ENCODE data around the gene TENT5D.

- TF ChIP-seq CTCF (IDR thresholded peaks at IDR 0.05; ENCODE audit: borderline replicate concordance, extremely low read depth, low read length, poor library complexity, severe bottlenecking) (no peak), EZH2 (IDR thresholded peaks at IDR 0.05; ENCODE audit: borderline replicate concordance, low read depth, low read length, severe bottlenecking) (no peak)
Measured at GRCh38 chrX:80432441-80432840, 12.2 kb downstream of the TENT5D start.
